Central memory CD4-positive, alpha-beta T cell (primary cell): ENCODE measurements around the gene KIF2C.
A peak's percentile ranks its signal among the peaks of the same experiment; 100 is the strongest.
"Not testable (repeated sequence)": the region's sequence is repeated elsewhere in the genome, so short reads cannot be mapped to it uniquely, and the experiment has no call there.

Source experiments
- DNase-seq: peaks from one replicate; pipeline ENCODE4 v3.0.0; 2022

KIF2C gene

DNA sequence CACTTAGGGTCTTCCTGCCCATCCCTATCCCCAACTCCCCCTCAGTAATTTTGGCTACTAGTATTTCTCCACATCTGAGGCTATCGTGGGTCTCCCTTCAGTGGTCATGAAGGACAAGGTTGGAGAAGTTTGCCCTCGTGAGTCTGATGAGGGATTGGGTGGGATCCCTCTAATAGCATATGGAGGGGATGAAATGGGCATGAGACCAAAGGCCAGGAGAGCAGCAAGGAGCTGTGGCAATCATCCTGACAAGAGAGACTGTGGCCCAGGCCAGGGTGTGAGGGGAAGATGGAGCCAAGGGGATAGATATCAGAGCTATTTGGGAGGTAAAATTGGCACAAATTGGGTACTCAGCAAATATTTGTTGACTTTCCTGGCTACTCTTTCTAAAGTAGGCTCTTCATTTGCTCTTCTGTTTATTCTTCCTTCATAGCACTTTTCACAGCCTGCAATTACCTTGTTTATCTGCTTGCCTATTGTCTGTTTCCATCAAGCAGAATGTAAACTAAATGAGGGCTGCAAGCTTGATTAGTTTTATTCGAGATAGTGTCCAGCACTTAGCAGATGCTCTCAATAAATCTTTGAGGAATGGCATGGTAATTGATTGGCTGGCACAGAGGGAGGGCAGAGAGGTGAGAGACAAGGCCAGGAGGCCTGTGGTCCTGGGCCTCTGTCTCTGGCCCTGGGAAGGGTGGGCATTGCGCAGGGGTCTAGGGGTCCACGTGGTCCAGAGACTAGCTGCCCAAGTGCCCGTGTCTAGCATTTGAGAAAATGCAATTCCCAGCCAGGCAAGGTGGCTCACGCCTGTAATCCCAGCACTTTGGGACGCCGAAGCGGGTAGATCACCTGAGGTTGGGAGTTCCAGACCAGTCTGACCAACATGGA is 59.1 kb downstream of the KIF2C start:
- DNase-seq, result no peak

DNA sequence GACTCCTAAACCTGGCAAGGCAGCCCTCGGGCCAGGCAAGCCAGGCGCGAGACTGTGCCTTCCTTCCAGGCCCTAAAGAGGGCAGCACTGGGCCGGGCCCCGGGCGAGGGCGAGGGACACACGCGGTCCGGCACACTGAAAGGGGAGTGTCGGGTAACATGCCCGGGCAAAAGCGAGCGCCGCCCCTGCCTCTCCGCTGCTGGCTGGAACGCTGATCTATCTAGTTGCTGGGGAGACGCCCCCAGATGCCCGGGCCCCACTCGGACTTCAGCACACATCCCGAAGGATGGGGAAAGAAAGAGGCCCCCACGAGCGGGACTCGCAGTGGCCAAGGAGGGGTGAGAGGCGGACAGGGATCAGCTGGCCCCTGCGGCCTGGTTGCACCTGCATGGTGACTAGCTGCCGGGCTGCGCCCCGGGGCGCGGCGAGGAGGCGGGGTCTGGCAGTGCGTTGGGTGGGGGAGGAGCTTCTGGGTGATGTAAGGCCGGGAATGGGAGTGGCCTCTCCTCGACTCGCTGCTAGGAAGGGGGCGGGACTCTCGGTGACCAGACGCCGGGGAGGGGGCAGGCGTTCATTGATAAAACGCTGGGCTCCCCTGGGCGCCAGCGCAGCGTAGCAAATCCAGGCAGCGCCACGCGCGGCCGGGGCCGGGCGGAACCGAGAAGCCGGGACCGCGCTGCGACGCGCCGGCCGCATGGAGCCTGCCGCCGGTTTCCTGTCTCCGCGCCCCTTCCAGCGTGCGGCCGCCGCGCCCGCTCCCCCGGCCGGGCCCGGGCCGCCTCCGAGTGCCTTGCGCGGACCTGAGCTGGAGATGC is 60.3 kb downstream of the KIF2C start, which contains the start of gene PLK3:
Gene PLK3, plus strand, starts transcription at position 608 of the 815 bp plus-strand sequence. Its CDS starts 87 bp downstream, at position 695.
- peak; percentile 98 for DNase-seq

DNA sequence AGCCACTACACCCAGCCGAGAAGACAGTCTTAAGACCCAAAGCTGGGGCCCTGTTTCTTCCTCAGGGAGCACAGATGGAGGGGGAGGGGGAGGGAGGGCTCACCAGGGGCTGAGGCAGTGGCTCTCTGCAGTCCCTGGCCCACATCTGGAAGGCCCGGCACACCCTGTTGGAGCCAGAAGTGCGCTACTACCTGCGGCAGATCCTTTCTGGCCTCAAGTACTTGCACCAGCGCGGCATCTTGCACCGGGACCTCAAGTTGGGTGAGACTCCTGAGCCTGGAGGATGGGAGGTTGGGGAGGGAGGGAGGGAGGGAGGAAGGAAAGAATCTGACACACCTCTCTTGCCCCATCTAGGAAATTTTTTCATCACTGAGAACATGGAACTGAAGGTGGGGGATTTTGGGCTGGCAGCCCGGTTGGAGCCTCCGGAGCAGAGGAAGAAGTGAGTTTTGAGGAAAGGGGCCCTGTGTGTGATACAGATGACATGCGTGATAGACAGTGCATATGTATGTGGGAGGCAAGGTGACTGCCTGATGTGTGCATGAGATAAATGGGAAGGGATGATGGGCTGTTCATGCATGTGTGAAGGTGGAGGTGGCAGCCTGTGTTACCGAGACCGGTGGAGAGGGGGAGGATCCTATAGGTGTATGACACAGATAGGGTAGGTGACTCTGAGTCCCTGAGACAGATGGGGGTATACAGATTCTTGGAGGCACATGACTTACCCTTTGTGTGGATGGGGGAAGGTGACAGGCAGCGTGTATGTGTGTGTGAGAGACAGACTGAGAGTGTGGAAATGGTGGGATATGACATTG is 62.1 kb downstream of the KIF2C start:
- peak; percentile 45 for DNase-seq

DNA sequence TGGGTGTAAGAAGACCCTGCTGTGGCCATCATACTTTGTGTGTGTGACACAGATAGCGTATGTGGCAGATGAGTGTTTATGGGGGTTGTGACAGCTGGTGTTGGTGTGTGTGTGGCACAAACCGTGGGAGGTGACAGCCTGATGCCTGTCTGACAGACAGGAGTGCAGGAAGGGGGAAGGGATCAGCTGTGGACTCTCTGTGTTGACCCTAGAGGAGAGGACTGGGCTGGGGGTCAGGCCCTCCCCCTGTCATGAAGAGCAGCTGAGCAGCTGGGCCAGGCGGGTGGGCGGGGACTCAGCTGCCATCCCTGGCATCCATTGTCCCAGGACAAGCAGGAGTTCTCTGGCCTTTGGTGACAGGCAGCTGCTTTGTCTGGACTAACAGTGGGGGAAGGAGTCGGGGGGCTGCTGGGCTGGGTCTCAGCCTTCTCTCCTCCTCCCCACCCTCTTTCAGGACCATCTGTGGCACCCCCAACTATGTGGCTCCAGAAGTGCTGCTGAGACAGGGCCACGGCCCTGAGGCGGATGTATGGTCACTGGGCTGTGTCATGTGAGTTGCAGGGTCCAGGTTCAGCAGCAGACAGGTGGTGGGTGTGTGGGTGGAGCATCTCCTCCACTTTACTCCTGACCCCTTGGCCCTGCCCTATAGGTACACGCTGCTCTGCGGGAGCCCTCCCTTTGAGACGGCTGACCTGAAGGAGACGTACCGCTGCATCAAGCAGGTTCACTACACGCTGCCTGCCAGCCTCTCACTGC is 62.8 kb downstream of the KIF2C start:
- DNase-seq, result peak; percentile 22

DNA sequence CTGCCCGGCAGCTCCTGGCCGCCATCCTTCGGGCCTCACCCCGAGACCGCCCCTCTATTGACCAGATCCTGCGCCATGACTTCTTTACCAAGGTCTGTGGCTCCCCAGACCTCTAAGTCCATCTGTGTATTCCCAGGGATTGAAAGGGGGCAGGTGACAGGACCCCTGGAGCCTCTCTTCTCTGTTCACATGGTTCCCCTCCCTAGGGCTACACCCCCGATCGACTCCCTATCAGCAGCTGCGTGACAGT is 63.4 kb downstream of the KIF2C start:
- no peak for DNase-seq

DNA sequence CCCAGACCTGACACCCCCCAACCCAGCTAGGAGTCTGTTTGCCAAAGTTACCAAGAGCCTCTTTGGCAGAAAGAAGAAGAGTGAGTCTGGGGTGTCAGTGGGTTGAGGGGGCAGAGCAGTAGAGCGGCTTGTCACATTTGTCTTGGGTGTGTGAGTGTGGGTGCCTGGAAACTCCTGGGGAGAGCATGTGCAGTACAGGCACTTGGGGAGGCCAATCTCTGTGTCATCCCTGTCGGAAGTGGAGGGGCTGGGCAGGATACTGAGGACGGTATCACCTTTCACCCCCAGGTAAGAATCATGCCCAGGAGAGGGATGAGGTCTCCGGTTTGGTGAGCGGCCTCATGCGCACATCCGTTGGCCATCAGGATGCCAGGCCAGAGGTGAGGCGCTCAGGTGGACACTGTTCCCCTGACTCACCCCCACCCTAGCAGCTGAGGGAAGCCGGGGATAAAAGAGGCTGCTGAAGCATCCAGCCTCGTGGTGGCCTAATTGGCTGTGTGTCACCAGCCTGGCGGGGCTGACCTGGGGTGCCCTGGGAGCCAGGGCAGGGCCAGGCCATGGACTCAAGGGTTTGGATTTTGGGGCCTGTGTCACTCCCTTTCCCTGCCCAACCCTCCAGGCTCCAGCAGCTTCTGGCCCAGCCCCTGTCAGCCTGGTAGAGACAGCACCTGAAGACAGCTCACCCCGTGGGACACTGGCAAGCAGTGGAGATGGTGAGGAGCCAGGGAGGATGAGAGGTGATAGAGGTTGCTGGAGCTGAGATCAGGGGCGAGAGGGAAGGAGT is 63.9 kb downstream of the KIF2C start:
- DNase-seq, result no peak

DNA sequence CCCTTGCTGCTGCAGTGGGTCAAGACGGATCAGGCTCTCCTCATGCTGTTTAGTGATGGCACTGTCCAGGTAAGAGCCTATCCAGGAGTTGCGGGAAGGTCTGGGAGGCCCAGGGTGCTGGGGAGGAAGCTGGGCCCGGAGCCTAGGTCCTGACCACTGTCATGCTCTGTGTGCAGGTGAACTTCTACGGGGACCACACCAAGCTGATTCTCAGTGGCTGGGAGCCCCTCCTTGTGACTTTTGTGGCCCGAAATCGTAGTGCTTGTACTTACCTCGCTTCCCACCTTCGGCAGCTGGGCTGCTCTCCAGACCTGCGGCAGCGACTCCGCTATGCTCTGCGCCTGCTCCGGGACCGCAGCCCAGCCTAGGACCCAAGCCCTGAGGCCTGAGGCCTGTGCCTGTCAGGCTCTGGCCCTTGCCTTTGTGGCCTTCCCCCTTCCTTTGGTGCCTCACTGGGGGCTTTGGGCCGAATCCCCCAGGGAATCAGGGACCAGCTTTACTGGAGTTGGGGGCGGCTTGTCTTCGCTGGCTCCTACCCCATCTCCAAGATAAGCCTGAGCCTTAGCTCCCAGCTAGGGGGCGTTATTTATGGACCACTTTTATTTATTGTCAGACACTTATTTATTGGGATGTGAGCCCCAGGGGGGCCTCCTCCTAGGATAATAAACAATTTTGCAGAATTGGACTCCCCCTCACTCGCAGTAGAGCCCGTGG is 65.8 kb downstream of the KIF2C start:
- DNase-seq, result peak; percentile 16

DNA sequence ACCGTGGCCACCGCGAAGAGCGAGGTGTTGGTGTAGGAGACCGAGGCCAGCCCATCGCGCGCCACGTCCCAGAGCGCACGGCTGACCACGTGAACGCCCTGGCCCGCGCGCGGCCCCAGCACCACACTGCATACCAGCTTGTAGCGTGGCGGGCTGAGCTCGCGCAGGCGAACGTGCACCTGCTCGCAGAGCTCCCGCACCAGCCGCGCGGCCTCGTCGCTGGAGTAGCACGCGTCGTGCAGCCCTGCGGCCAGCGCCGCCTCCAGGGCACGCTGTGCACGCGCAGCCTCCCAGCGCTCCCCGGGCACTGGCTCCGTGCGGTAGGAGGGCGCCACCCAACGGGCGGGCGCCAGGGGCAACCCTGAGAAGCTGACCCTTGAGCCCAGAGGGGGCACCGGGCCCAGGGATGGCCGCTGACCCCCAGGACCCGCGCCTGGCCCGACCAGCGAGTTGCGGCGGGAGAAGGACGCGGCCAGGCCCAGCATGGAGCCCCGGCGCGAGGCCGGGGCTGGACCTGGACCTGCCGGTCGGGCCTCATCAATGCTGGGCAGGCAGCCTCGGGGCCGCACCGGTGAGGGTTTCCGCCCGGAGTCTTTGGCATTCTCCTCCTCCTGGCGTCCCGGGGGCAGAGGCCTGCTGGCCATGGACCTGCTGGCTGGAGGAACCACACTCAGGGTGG is 66.5 kb downstream of the KIF2C start:
- peak; percentile 48 for DNase-seq

DNA sequence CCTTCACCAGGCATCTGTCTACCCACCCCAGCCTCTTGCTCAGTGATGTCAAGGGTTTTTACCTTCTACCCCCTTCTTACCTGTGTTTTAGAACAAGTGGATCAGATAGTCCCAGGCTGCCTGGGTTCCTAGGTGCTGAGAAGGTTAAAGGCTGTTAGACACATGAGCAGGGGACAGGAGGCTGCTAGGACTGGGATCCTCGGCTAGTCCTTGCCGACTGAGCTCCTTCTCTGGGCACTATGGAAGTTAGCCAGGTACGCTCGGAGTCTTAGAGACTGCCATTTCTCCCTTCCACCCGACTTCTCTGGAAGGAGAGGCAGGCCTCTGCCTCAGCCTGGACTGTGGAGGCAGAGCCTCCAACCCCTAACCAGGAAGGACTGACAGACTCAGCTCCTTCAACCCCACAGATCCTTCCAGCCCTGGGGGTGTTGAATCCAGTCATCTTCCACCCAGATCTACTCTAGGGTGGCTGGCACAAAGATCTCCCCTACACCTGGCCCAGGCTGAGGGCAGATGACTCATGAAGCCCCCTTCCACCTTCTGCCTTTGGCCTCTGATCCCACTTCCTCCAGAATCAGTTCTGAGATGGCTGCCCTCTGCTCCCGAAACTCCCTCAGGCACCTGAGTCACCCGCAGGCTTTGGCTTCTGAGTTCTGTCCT is 67.2 kb downstream of the KIF2C start, which contains the start of gene DYNLT4:
Gene DYNLT4, minus strand, starts transcription at position 648 of the 660 bp plus-strand sequence. CDS start 683 bp downstream, outside the sequence.
- no peak for DNase-seq

DNA sequence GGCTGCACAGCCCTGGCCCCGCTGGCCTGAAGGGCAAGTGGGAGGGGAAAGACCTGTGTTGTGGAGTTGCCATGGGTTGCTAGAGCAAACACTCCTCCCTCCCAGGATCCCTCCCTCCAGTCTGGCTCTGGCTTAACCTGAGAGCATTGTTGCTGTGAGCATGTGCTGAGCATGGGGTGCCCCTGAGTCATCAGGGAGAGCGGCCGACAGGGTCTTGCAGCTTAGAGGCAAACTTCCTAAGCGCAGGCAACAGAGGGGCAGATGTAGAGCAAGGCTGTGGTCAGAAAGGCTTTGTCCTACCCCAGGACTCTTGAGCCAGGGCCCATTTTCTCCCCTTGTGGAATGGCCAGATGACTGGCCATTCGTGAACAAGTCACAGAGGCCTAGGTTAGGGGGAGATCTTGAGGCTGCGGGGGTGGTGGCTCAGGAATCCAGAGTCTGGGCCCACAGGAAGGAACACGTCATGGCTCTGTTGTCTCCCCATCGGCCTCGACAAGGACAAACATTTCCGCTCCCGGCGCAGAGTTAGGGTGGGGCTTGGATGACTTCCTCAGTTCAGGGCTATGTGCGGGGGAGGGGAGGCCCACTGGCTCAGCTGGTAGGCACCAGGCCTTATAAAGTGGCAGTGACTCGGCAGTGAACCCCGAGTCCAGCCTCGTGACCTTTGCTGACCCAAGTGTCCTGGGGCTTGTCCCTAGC is 67.9 kb downstream of the KIF2C start:
- DNase-seq, result peak; percentile 95

DNA sequence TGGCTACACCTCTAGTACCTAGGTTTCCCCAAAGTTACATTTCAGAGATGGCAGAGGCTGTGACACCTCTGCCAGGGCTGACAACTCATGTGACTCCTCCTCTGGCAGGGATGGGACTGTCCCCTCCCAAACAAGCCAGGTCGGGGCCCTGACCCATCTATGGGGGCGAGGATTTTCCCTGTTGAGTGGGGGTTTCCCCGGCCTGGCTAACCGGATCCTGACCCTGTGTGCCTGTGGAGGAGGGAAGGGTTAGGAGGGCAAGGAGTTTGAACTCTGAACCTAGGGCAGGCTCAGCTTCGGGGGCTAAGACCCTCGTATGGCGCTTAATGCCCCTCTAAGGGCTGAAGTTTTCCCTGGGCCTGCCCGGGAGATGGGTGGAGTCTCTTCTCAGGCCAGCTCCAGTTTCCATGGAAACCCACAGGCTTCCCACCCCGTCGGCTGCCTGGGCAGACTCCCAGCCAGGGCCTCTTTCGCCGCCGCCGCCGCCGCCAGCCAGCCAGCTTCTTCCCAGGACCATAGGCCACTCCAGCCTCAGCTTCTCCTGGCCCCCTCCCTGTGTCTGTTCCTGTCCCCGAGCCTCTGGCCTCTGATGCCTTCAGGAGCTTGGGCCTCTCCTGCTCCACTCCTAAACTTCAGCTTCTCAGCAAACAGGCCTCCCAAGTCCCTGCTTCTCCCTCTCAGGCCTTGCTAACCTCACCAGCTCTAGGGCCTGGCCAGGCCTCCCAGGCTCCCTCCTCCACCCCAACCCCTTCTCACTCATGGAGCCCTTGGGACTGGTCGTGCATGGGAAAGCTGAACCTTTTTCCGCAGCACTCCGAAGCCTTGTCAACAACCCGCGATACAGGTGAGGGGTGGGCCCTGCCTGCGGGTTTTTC is 68.7 kb downstream of the KIF2C start, which contains the start of gene BTBD19:
Gene BTBD19, plus strand, starts transcription at position 461 of the 875 bp plus-strand sequence. Its CDS starts 298 bp downstream, at position 759.
- DNase-seq, result peak; percentile 26

DNA sequence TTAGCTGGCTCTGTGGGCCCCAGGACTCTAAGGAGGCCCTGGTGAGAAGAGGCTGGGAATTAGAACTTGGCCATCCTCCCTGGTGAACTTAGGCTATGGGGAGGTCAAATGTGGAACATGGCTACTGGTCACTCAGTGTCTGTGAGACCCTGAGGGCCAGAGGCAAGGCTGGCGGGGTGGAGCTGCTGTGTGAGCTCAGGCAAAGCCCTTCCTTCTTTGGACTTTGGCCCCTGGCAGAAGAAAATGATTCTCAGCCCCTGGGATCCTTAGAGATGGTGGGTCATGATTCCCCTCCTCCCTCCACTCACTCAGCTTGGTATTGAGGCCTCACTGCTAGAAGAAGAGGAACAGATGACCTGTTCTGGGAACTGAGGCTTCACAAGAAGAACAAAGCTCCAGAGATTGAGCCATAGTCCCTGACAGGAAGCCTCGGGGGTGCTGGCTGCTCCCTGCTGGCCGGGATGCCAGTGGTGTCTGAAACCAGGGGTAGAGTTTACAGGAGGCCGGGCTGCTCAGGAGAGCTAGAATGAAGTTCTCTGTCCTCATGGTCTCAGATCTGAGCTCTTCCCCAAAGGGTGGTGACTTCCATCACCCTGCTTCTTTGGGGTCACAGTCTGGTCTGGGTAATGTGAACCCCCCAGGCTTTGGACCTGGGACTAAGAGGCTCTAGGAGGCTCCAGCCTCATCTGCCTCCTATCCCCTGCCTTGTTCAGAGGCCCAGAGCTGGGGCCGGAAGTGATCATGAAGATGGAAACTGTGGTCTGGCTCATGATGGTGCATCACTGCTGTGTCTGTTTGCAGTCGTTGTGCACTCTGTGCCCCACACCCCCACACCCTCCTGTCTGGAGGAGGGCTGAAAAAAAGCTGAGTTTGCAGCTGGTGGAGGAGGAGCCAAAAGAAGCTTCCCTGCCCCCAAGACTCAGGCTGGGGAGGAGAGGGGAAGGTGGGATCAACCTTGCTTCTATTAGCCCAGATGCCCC is 69.6 kb downstream of the KIF2C start:
- DNase-seq, result peak; percentile 93

DNA sequence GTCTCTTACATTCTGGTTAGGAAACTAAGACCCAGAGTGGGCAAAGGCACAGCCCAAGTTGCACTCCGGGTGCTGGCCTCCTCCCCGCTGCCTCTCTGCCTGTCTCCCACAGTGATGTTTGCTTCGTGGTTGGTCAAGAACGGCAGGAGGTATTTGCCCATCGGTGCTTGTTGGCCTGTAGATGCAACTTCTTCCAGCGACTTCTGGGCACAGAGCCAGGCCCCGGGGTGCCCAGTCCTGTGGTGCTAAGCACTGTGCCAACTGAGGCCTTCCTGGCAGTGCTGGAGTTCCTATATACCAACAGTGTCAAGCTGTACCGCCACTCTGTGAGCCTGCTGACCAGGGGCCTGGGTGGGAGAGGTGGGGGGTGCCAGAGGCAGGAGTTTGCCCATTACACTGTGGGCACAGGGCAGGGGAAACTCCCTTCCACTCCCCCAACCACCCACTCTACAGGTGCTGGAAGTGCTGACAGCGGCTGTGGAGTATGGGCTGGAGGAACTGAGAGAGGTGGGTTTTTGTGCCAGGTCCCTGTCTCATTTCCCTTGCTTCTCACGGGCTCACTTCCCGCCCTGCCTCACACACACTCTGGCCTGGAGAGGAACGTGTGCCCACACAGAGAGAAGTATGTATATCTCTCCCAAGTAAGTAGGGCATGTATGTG is 70.6 kb downstream of the KIF2C start:
- peak; percentile 28 for DNase-seq

DNA sequence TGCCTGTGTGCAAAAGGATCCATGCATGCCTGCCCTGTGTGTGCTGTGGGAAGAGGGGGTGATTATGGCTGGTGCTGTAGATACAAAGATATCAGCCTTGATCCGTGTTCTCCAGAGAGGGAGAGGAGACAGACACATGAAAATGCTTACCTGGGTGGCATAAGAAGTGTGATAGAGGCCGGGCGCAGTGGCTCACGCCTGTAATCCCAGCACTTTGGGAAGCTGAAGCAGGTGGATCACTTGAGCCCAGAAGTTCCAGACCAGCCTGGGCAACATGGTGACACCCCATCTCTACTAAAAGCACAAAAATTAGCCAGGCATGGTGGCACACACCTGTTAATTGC is 71.1 kb downstream of the KIF2C start:
- DNase-seq, result not testable (repeated sequence)

DNA sequence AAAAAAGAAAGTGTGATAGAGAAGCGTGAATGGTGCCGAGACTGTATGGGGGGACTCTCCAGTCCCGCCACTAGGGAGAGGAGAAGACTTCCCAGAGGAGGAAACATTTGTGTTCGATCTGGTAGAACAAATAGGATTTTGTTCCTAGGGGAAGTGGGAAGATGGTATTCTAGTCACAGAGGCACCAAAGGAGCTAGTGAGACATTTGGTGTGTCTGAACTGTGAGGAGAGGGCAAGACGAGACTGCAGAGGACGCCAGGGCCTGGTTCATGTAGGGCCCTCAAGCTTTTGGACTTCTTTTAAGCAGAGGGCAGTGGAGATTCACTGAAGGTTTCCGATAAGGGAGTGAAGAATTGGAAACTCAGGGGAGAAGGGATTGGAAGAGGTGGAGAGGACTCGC is 71.6 kb downstream of the KIF2C start:
- DNase-seq, result no peak
